Measurements from ENCODE around the gene MCFD2. TPM values are rescaled to one million over a fixed set of nuclear protein-coding genes. Genes with fewer than 3 reads are reported as not detected.
A peak's percentile ranks its signal among the peaks of the same experiment; 100 is the strongest.

MCFD2 gene
- total RNA-seq, 4 donors from 2014 or later, result 61.9 to 89.5 (median 74.2) TPM

DNA sequence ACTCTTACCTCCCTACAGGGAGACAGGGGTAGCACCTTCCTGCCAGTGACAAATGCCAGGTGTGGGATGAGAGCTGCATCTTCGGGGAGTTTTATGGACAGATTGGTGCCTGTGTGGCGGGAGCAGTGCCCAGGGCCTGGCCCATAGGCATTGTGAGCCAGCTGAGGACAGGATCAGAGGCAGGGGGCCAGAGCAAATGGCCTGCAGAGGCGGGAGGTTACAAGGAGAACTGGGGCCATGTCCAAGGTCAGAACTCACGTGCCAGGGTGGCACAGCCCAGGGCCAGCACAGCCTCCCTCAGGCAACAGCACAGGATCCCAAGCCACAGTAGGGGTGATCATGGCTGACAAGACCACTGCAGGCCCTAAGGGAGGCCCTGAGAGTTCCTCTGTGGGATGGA lies 40.2 kb upstream of the MCFD2 start:
- peaks cover 39 to 79% (median 72%) of the 10 kb centered on the region in 4 donors for H3K36me3 ChIP-seq
- TF ChIP-seq EP300 (IDR thresholded peaks at IDR 0.05) (no peak), POLR2AphosphoS5 (IDR thresholded peaks at IDR 0.05) (no peak), POLR2A (IDR thresholded peaks at IDR 0.05; ENCODE audit: low read depth) (no peak)
- TF ChIP-seq, protein P1, sequence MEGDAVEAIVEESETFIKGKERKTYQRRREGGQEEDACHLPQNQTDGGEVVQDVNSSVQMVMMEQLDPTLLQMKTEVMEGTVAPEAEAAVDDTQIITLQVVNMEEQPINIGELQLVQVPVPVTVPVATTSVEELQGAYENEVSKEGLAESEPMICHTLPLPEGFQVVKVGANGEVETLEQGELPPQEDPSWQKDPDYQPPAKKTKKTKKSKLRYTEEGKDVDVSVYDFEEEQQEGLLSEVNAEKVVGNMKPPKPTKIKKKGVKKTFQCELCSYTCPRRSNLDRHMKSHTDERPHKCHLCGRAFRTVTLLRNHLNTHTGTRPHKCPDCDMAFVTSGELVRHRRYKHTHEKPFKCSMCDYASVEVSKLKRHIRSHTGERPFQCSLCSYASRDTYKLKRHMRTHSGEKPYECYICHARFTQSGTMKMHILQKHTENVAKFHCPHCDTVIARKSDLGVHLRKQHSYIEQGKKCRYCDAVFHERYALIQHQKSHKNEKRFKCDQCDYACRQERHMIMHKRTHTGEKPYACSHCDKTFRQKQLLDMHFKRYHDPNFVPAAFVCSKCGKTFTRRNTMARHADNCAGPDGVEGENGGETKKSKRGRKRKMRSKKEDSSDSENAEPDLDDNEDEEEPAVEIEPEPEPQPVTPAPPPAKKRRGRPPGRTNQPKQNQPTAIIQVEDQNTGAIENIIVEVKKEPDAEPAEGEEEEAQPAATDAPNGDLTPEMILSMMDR (IDR thresholded peaks at IDR 0.05), result no peak
- 97% methylated on average over 3 of the region's 4 CpGs for WGBS

DNA sequence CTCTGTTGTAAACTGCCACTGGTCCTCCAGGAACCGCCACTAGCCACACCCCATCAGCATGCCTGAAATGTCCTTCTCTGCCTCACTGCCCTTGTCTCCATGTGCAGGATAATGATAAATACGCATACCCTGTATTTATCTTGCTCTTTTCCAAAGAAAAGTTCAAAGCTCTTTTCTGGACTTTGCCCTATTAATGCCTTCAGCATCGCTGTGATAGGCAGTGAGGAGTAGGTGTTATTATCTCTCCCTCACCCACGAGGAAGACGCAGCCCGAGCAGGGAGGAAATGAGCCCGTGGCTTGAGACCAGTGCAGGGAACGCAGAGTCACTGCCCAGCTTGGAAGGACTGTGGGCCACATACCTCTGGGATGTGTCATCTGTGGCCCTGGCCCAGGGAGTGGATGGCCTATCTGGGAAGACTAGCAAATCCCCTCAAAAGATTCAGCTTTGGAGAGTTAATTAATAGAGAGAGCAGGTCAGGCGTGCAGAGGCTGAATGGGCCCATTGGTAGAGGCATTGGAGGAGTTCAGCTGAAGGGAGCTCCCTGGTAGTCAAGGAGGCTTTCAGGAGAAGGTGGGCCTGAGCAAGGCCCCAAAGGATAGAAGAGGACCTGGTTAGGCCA lies 39.5 kb upstream of the MCFD2 start:
- Histone ChIP-seq H3K27ac (replicated peaks in 1 of 4) (peak overlapping the region; percentile 73 to 77 (median 74)), H3K36me3 (peaks cover 39 to 78% (median 68%) of the 10 kb centered on the region in 4 donors), H3K27me3 (no peaks in the 10 kb centered on the region), H3K4me3 (peak overlapping the region in 1 of 4 donors; percentile 27), H3K4me1 (peaks cover 24 to 38% (median 33%) of the 10 kb centered on the region in 4 donors), H3K9me3 (no peaks in the 10 kb centered on the region)
- TF ChIP-seq, protein P1 (IDR thresholded peaks at IDR 0.05), result no peak
- TF ChIP-seq POLR2AphosphoS5 (IDR thresholded peaks at IDR 0.05), result peak; percentile 54 to 73
- no peak for DNase-seq (ENCODE audit: extremely low spot score)
- WGBS, result 44% methylated on average over 5 of the region's 9 CpGs
- intact Hi-C loops (cut with DNase I), result no loop called here

More for the DNA sequence above, 40.2 kb upstream of the MCFD2 start:
- no peak overlapping the region for H3K4me3 ChIP-seq
- DNase-seq (ENCODE audit: extremely low spot score), result no peak
- no peaks in the 10 kb centered on the region for H3K27me3 ChIP-seq
- H3K27ac ChIP-seq (replicated peaks in 1 of 4), result peak overlapping the region; percentile 73 to 77 (median 74)
- H3K9me3 ChIP-seq, result no peaks in the 10 kb centered on the region
- H3K4me1 ChIP-seq, result peaks cover 24 to 38% (median 30%) of the 10 kb centered on the region in 4 donors
- intact Hi-C loops (cut with DNase I), result no loop called here

DNA sequence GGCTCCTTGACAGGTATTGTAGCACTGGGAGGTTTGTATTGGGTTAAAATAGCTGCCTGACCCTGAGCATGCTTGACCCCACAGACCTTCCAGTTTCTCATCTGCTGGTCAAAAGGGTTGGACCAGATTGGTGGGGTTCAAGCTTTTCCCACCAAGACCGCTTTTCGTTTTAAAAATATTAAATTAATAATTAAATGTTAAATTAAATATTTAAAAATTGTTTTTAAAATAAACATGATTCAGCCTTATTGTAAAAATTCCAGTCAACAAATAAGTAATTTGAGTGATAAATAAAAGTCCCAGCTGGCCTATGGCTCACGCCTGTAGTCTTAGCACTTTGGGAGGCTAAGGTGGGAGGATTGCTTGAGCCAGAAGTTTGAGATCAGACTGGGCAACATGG lies 36.6 kb upstream of the MCFD2 start:
- WGBS, result 98% methylated on average over 3 of the region's 3 CpGs
- no peak for DNase-seq (ENCODE audit: extremely low spot score)
- Histone ChIP-seq H3K4me1 (peaks cover 24 to 55% (median 39%) of the 10 kb centered on the region in 4 donors), H3K9me3 (no peaks in the 10 kb centered on the region), H3K27me3 (no peaks in the 10 kb centered on the region), H3K4me3 (no peak overlapping the region), H3K36me3 (peaks cover 27 to 50% (median 40%) of the 10 kb centered on the region in 4 donors), H3K27ac (replicated peaks in 1 of 4) (no peak overlapping the region)
- intact Hi-C loops (cut with DNase I), result no loop called here
- TF ChIP-seq, protein P1 (IDR thresholded peaks at IDR 0.05), result no peak
- no peak for TF ChIP-seq POLR2AphosphoS5 (IDR thresholded peaks at IDR 0.05)
- TF ChIP-seq POLR2A (IDR thresholded peaks at IDR 0.05; ENCODE audit: low read depth), result no peak
- TF ChIP-seq EP300 (IDR thresholded peaks at IDR 0.05), result no peak

- TF ChIP-seq POLR2AphosphoS5 (IDR thresholded peaks at IDR 0.05) (no peak), POLR2A (IDR thresholded peaks at IDR 0.05; ENCODE audit: low read depth) (no peak), EP300 (IDR thresholded peaks at IDR 0.05) (no peak)
- TF ChIP-seq, protein P1 (IDR thresholded peaks at IDR 0.05), result no peak
- Histone ChIP-seq H3K9me3 (no peaks in the 10 kb centered on the region), H3K4me1 (peaks cover 20 to 51% (median 38%) of the 10 kb centered on the region in 4 donors), H3K27ac (replicated peaks in 1 of 4) (no peak overlapping the region), H3K27me3 (no peaks in the 10 kb centered on the region), H3K4me3 (no peak overlapping the region), H3K36me3 (peaks cover 22 to 43% (median 33%) of the 10 kb centered on the region in 4 donors)
- intact Hi-C loops (cut with DNase I), result no loop called here
- DNase-seq (ENCODE audit: extremely low spot score), result no peak
- 85% methylated on average over 9 of the region's 9 CpGs for WGBS
Observed at GRCh38 chr2:46951290-46952064, 35.9 kb upstream of the MCFD2 start.
